ENCODE data around the gene SYT13.

SYT13 gene

GRCh38 chr11:45245218-45246045 lies 40.7 kb downstream of the SYT13 start:
- no peak for FAIRE-seq

- FAIRE-seq, result no peak
Measured at GRCh38 chr11:45243967-45244366, 42.2 kb downstream of the SYT13 start.

DNA sequence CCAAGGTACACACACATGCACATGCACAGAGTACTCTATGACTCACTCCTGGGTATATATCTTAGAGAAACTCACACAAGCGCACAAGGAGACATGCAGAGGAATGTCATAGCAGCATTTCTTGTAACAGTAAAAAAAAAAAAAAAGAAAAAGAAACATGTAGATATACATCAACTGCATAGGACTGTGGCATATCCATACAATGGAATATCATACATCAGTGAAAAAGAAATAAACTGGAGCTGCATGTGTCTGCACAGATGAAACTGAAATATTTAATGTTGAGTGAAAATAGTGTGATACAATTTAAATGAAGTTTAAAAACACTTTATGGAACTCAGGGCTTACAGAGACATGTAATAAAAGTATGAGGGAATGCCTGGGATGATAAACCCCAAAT lies 46.4 kb downstream of the SYT13 start:
- FAIRE-seq, result no peak

- no peak for FAIRE-seq
Measured at GRCh38 chr11:45238724-45239123, 47.4 kb downstream of the SYT13 start.

- no peak for FAIRE-seq
Measured at GRCh38 chr11:45237711-45238315, 48.3 kb downstream of the SYT13 start.

DNA sequence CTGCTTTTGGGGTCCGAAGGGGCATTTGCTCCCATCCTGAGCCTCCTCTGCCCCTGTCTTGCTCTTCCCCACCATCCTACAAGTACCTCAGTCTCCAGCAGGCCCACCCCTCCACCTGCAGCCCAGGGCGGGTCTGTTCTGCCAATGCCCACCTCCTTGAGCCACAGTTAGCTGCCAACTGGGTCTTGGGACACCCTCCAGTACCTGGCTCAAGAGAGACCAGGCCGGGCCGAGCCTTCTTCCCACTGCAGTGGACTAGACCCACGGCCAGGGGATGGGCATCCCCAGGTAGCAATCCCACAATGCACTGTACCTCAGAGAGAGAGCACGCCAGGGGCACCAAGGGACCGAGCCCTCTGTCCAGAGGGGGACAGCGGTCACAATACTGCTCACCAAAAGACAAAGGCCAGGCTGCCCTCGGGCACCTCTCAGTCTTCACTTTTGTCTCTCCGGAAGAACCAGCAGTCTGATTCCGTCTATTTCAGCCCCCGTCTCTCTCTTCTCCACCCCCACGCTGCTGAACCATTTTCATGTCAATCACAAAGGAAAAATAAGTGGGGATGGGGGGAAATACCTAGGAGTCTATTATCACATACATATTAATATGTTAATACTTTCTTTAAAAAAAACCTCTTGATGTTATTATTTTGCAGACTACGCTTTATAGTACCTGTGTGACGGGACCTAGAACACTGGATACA lies 51.7 kb downstream of the SYT13 start:
- no peak for FAIRE-seq

DNA sequence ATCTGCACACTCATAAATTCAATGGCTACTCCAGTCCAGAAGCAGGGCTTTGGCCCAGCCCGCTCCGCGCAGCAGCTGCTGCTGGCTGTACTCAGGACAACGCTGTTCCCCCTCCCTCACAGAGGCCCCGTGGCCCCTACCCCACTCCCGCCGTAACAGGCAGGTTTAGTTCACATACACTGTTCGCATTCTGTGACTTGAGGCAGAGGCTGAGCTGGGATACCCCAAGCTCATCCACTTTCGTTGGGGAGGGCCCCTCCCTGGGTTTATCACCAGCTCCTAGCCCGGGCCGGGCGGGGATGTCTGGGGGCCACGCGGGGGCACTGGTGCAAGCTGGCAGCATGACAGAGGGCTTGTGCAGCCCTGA lies 52.4 kb downstream of the SYT13 start:
- FAIRE-seq, result no peak

GRCh38 chr11:45233121-45233803 lies 52.9 kb downstream of the SYT13 start:
- no peak for FAIRE-seq

- no peak for FAIRE-seq
Measured at GRCh38 chr11:45232341-45233080, 53.6 kb downstream of the SYT13 start.

DNA sequence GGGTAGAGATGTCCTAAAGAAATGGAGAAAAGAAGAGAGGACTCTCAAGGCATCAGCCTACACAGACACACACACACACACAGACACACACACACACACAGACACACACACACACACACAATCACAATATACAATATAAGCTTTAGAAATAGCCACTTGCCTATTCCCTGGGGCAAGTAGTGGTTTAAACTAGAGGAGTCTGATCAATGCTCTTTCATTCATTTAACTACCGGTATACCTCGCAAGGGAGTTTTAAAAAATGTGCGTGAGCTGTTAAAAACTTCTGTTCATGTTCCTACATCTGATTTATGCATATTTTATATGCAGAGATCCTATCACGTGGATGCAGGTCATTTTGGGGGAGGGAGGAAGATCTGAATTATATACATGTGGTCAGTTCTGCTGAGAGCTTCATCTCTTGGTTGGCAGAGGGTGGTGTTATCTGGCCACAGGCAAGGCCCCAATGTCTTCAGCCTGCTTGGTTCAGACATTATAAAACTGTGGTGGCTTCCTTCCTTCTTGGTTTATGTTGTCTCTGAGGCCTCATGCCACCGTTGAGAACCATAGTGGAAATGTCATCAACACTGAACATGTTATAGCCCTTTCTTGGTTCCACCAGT lies 56.6 kb downstream of the SYT13 start:
- FAIRE-seq, result no peak

DNA sequence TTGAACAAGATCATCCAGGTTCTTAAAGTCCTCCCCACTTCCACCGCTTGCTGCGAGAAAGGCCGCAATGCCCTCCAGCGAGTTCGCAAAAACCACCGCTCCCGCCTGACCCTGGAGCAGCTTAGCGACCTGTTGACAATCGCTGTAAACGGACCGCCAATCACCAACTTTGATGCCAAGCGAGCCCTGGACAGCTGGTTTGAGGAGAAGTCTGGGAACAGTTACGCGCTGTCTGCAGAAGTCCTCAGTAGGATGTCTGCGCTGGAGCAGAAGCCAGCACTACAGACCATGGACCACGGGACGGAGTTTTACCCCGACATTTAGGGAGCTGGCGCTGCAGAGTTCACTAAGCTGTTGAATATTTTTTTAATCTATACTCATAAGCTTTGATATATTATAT lies 58.3 kb downstream of the SYT13 start:
- FAIRE-seq, result no peak

GRCh38 chr11:45226901-45227300 lies 59.2 kb downstream of the SYT13 start:
- no peak for FAIRE-seq

DNA sequence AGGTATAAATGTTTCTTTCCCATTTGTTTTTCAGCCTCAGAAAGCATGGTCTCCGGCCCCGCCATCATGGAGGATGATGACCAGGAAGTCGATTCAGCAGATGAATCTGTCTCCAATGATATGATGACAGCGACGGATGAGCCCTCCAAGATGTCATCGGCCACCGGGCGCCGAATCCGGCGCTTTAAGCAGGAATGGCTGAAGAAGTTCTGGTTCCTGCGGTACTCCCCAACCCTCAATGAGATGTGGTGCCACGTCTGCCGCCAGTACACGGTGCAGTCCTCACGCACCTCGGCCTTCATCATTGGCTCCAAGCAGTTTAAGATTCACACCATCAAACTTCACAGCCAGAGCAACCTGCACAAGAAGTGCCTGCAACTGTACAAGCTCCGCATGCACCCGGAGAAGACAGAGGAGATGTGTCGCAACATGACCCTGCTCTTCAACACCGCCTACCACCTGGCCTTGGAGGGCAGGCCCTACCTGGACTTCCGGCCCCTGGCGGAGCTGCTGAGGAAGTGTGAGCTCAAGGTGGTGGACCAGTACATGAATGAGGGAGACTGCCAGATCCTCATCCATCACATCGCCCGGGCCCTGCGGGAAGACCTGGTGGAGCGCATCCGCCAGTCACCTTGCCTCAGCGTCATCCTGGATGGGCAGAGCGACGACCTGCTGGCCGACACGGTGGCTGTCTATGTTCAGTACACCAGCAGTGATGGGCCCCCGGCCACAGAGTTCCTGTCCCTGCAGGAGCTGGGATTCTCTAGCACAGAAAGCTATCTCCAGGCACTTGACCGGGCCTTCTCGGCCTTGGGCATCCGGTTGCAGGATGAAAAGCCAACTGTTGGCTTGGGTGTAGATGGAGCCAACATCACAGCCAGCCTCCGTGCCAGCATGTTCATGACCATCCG lies 59.9 kb downstream of the SYT13 start:
- FAIRE-seq, result no peak

DNA sequence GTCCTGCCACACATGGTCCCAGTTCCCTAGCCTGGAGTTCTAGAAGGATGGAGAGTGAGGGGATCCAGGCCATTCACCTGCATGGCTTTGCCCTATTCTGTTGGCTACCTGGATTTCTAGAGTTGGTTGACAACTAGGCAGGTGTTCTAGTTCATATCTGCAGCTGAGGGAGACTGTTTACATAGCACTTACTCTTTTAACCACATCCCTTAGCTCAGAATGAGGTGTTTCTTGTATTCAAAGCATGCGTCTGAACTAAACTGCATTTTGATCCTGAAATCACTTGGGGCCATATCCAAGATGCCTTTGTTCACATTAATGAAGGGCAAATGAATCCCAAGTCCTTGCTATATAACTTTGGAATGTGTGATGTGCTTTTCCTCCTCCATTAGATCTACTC lies 60.9 kb downstream of the SYT13 start:
- FAIRE-seq, result no peak

DNA sequence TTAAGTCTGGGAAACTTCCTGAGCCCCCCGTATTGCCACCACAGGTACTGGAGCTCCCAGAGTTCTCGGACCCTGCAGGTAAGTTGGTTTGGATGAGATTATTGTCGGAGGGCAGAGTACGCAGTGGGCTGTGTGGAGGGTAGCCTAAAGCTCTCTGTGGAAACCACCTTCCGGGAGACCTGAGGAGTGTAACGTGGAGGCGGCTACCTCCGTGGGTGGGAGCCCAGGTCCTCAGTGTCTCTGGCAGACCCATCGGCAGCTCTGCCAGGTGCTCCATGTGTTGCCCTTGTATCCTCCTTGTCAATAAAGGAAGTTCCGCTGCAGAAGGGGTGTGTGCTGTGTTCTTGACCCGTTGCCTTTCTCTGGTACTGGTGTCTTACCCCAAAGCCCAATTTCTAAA lies 61.4 kb downstream of the SYT13 start:
- no peak for FAIRE-seq

GRCh38 chr11:45223496-45223895 lies 62.6 kb downstream of the SYT13 start:
- no peak for FAIRE-seq

DNA sequence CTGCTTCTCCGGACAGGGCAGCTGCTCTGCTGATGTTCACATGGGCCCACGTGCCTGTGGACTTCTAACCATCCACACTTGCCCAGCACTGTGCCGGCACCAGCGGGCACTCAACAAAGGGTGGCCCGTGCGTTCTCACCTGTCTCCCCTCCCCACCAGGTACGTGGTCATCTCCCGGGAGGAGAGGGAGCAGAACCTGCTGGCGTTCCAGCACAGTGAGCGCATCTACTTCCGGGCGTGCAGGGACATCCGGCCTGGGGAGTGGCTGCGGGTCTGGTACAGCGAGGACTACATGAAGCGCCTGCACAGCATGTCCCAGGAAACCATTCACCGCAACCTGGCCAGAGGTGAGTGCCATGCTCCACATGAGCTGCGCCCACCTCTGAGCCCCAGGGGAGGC lies 66.7 kb downstream of the SYT13 start:
- no peak for FAIRE-seq

DNA sequence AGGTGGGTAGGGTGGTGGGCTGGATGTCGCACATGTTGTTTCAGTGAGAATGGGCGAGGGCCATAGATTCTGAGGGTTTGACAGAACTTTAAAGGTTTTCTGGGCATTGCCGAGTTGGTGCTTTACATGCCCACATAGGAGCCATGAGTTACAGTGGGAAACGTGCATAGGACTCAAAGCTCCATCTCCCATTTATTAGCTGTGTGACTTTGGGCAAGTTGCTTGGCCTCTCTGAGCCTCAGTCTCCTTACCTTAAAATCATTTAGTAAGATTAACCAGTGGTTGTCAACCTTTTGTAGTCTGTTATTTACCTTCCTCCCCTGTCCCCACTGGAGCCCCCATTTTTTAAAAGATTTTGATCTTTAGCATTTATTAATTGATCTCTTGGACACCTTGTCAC lies 67.4 kb downstream of the SYT13 start:
- FAIRE-seq, result no peak

DNA sequence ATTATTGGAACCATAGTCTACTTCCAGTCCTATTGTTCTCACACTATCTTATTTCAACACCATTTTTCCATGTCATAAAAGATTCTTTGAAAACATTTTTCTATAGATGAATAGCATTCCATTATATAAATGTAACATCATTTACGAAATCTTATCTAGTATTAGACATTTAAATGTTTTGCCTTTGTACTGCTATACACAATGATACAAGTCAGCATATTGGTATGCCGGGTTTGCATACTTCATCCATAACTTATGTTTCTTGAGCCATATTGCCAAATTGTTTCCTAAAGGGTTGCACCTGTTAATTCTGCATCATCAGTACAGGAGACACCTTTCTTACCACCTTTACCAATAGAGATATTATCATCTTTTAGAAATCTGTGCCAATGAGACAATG lies 68.2 kb downstream of the SYT13 start:
- no peak for FAIRE-seq

- FAIRE-seq, result no peak
Measured at GRCh38 chr11:45216901-45217300, 69.2 kb downstream of the SYT13 start.

DNA sequence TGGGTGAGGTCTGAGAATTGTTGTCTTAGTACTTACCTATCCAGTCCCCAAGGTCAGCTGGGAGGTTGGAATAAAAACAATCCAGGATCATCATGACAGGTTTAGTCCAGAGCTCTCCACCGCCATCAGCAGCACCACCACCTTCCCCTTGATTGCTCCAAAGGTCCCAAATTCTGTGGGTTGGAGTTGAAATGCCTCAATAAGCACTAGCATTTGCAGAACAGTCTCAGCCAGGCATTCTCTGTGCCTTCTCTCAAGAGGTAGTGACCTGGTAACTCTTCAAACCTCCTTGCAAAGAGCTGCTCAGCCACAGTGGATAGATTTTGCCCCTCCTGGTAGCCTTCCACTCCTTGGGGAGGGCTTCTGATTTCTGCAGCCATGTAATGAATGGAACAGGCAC lies 70.1 kb downstream of the SYT13 start:
- no peak for FAIRE-seq
